Astrocyte of the cerebellum (primary cell): ENCODE data around the gene FLII.
"Not testable (repeated sequence)": the region's sequence is repeated elsewhere in the genome, so short reads cannot be mapped to it uniquely, and the experiment has no call there.

Experiments
- DNase-seq: peaks from one replicate; pipeline ENCODE4 v3.0.0-alpha.2; 2011; ENCODE audit warnings: low read depth
- H3K4me3 ChIP-seq: 2 replicates; pipeline ENCODE4 v1.5.1; 2011; ENCODE audit warnings: mild to moderate bottlenecking, low read depth, low read length, moderate library complexity
- in situ Hi-C: cut with HindIII; loops from 2 replicates; pipeline ENCODE4 v1.10.0; 2017; ENCODE audit warnings: low sequenced_read_pairs
- TF ChIP-seq, protein P1 (sequence below): IDR thresholded peaks from 2 replicates; pipeline ENCODE4 v1.5.1; 2012; ENCODE audit warnings: low read length, low read depth, moderate library complexity, mild to moderate bottlenecking; ENCODE audit errors: missing control alignments

The FLII gene

DNA sequence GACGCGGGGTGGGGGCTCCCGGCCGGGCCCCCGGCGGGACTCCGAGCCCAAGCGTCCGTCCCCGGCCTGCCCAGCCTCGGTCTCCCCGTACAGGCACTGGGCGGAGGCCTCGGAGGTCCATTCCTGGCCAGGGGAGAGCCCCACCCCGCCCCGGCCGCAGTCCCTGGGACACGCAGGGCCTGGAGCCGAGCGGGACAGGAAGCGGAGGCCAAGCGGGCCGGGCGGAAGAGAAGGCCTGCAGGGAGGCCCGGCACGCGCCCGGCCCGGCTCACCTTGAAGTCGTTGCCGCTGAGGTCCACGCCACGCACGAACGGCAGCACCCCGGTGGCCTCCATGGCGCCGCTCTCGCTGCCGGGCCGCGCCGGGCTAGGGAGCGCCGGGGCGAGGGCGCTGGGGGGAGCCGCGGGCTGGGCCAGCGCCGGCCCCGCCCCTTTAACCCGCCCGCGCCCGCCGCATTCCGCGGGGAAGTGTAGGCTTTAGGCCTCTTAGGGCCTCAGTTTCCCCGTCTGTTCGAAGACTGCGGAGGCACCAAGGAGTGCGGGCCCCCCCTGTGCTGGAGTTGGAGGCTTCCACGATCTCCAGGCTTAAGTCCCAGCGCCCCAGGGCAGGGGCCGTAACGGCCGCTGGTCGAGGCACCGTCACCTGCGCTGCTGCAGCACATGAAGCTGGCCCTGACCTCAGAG is at the start of gene FLII:
FLII (minus strand) TSS at position 383 of the 683 bp plus-strand sequence; CDS start at position 335, 48 bp downstream.
- no peak for DNase-seq
- in situ Hi-C loops = no loop called here
- peak within 1 kb of the TSS; percentile 93 for H3K4me3 ChIP-seq
- TF ChIP-seq, protein P1, sequence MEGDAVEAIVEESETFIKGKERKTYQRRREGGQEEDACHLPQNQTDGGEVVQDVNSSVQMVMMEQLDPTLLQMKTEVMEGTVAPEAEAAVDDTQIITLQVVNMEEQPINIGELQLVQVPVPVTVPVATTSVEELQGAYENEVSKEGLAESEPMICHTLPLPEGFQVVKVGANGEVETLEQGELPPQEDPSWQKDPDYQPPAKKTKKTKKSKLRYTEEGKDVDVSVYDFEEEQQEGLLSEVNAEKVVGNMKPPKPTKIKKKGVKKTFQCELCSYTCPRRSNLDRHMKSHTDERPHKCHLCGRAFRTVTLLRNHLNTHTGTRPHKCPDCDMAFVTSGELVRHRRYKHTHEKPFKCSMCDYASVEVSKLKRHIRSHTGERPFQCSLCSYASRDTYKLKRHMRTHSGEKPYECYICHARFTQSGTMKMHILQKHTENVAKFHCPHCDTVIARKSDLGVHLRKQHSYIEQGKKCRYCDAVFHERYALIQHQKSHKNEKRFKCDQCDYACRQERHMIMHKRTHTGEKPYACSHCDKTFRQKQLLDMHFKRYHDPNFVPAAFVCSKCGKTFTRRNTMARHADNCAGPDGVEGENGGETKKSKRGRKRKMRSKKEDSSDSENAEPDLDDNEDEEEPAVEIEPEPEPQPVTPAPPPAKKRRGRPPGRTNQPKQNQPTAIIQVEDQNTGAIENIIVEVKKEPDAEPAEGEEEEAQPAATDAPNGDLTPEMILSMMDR = no peak

DNA sequence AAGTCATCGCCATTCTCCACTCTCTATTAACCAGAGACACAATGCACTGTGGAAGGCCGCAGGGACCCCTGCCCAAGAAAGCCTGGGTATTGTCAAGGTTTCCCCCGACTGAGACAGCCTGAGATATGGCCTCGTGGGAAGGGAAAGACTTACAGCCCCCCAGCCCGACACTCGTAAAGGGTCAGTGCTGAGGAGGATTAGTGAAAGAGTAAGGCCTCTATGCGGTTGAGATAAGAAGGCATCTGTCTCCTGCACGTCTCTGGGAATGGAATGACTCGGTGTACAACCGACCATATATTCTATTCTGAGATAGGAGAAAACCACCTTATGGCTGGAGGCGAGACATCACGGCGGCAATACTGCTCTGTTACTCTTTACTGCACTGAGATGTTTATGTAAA is 44.7 kb upstream of the FLII start:
- in situ Hi-C loops, H3K4me3 ChIP-seq, DNase-seq: not testable (repeated sequence)

DNA sequence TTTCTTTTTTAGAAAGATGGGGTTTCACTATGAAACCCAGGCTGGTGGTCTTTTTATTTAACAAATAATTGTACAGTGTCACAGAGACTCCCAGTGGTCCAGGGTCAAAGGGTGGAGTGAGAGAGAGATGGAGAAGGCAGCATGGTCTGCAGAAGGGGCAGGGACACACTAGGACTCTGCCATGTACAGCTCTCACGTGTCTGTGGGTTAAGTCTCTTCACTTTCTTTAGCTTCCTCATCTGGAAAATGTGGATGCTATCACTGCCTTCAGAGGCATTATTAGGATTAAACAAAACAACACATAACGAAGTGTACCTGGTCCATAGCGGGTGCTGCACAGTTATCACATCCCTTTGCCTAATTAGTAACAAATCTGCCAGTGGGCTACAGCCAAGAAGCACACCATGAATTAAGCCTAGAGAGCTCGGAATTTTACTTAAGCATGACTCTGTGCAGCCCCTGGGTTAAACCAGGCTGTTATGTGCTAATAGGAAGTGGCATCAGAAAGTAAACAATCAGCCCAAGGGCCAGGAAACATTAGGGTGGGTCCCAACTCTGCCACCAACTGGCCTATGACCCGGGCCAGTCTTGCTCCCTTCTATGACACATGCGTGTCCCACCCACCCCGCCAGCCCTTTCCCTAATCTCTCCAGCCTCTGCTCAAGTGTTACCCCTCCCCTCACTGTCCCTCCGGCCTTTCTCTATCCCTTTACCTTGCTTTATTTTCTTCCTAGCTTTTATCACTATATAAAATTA is 42.4 kb upstream of the FLII start:
- no peak overlapping the region for H3K4me3 ChIP-seq
- in situ Hi-C loops = no loop called here
- DNase-seq = no peak
- TF ChIP-seq, protein P1 = no peak

DNA sequence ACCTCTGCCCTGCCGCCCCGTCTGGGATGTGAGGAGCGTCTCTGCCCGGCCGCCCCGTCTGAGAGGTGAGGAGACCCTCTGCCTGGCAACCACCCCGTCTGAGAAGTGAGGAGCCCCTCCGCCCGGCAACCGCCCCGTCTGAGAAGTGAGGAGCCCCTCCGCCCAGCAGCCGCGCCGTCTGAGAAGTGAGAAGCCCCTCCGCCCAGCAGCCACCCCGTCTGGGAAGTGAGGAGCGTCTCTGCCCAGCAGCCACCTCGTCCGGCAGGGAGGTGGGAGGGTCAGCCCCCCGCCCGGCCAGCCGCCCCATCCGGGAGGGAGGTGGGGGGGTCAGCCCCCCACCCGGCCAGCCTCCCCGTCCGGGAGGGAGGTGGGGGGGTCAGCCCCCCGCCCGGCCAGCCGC is 39.5 kb upstream of the FLII start:
- DNase-seq, H3K4me3 ChIP-seq, in situ Hi-C loops: not testable (repeated sequence)

DNA sequence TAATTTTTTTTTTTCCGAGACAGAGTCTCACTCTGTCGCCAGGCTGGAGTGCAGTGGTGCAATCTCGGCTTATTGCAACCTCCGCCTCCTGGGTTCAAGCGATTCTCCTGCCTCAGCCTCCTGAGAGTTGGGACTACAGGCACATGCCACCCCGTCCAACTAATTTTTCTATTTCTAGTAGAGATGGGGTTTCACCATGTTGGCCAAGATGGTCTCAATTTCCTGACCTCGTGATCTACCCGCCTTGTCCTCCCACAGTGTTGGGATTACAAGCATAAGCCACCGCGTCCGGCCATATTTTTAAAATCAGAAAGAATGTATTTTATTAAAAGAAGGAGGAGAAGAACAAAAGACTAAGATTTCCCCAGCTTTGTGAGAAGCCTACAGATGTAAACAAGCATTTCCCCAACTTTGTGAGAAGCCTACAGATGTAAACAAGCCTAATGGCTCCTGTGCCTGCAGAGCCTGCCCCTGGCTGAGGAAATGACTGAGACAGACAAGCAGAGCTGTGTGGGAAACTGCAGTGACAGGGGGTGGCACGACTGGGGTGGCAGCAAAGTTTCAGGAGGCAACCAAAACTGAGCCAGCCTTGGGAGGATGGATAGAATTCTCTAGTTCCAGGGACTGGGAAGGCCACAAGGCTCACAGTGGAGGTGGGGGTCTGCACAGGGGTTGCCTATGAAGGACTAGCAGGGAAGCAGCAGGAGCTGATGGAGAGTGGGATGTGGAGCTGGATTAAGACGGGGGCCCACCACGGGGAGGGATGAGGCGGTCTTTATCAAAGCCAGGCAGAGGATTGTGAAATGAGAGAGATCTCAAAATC is 33.4 kb upstream of the FLII start:
- TF ChIP-seq, protein P1 = no peak

DNA sequence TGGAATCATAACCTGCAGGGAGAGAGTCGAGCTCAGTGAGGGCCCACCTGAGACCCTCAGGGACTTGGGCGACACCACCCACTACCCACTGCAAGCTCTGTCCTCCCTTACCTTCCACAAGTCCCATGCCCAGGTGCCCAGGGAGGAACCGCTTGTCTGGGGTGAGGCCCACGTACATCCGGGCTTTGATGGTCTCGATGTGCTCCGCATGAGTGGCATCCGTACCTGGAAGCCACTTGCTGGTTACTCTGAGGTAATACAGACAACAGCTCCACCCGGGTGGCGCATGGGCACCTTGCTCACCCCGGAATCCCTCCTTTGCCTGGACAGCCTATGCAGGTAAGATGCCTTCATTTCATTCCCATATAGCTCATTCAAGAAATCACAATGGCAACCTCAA is 26.8 kb upstream of the FLII start:
- no peak overlapping the region for H3K4me3 ChIP-seq
- in situ Hi-C loops = no loop called here
- TF ChIP-seq, protein P1 = no peak
- DNase-seq = no peak

More for the DNA sequence above, 33.4 kb upstream of the FLII start:
- DNase-seq = no peak
- H3K4me3 ChIP-seq = no peak overlapping the region
- in situ Hi-C loops = no loop called here

DNA sequence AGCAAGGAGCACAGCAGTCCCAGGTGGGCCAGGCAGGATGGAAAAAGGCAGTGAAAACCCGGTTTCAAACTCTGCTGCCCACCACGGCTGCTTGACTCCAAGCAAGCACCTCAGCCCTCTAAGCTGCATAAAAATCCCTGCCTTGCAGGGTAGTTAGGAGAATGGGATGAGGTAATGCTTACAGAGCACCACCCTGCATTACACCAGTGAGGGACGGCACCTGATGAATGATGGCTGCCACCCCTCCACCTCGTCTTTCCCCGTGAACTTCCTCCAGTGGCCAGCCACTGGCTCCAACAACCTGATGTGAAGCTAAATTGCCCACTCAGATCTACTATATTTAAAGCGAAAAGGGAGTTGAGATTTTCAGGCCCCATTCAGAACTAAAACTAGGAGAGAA is 23.2 kb upstream of the FLII start:
- no peak for DNase-seq
- in situ Hi-C loops = no loop called here
- no peak overlapping the region for H3K4me3 ChIP-seq
- TF ChIP-seq, protein P1 = no peak
